PFSK-1 (cell line): Measurements from ENCODE around the gene NDUFS6.

Source experiments
- FOXP2 ChIP-seq: optimal IDR thresholded peaks from 2 replicates; pipeline ENCODE3; 2011; ENCODE audit warnings: borderline replicate concordance, control low read depth, inconsistent platforms; ENCODE audit not compliant: insufficient read depth; ENCODE audit errors: extremely low read length, extremely low read depth
- POLR2AphosphoS5 ChIP-seq: IDR thresholded peaks from 2 replicates; pipeline ENCODE4 v1.6.1; 2012; ENCODE audit warnings: low read depth, mild to moderate bottlenecking, control low read depth, low read length, moderate library complexity
- REST ChIP-seq, 2 experiments: IDR thresholded peaks; 2 replicates each; pipeline versions ENCODE4 v1.6.1 to v1.8.0; 2011 to 2012; ENCODE audit warnings: low read depth in 2 of 2, low read length in 2 of 2, control low read depth in 1 of 2, inconsistent platforms in 1 of 2, mild to moderate bottlenecking in 1 of 2, moderate library complexity in 1 of 2; ENCODE audit not compliant: insufficient read depth in 1 of 2
- TAF1 ChIP-seq: IDR thresholded peaks from 2 replicates; pipeline ENCODE4 v1.6.1; 2012; ENCODE audit warnings: low read length, control low read depth, borderline replicate concordance; ENCODE audit not compliant: insufficient read depth

- TF ChIP-seq FOXP2 (no peak), REST (IDR thresholded peaks at IDR 0.05; ENCODE audit: insufficient read depth in 1 of 2, low read depth in 2 of 2, low read length in 2 of 2) (no peak), POLR2AphosphoS5 (no peak), TAF1 (no peak)
Measured at GRCh38 chr5:1788828-1789227, 12.4 kb upstream of the NDUFS6 start.
